SK-N-SH (cell line): ENCODE results near the gene CLCN3. TPM values are rescaled to one million over a fixed set of nuclear protein-coding genes. Genes with fewer than 3 reads are reported as not detected.

Experiments
- CTCF ChIA-PET: fragments of 300-600, 350-600 bp; formaldehyde crosslinking; extraction: SDS; loops from one replicate; lab custom pipeline; 2021; lab: Yijun Ruan, JAX
- POLR2A ChIA-PET: fragments of 350-600 bp; sonication (Branson Sonifier 250); formaldehyde crosslinking; extraction: SDS; loops from one replicate; lab custom pipeline; 2020; ENCODE audit warnings: antibody characterized with exemption, inconsistent platforms; lab: Yijun Ruan, JAX
- DNase-seq: peaks from one replicate; pipeline ENCODE4 v3.0.0; 2012
- H2AFZ ChIP-seq: fragments of 200-600 bp; sonication (generic); 2 replicates; pipeline ENCODE4 v1.8.1; 2016; ENCODE audit warnings: antibody characterized with exemption, mild to moderate bottlenecking, low read depth
- H3F3A ChIP-seq: fragments of 200-600 bp; sonication (generic); replicated peaks from 2 replicates; pipeline ENCODE3; 2016; ENCODE audit warnings: antibody characterized with exemption, mild to moderate bottlenecking; ENCODE audit not compliant: insufficient read depth
- H3K27ac ChIP-seq, 2 experiments: fragments of 200-500 bp in 1 of 2; fragments of 200-600 bp in 1 of 2; sonication (Bioruptor generic) in 1 of 2; sonication (generic), shearing (Covaris generic) in 1 of 2; 2 replicates each; pipeline versions ENCODE4 v1.5.1 to v1.6.1; 2014 to 2016; ENCODE audit warnings: low read depth in 2 of 2, inconsistent platforms in 1 of 2, low read length in 1 of 2, mild to moderate bottlenecking in 1 of 2, mixed read lengths in 1 of 2
- H3K27me3 ChIP-seq: fragments of 200-600 bp; sonication (generic), shearing (Covaris generic); 2 replicates; pipeline ENCODE4 v1.6.1; 2016; ENCODE audit warnings: mixed run types; ENCODE audit not compliant: insufficient read depth
- H3K36me3 ChIP-seq, 2 experiments: fragments of 200-500 bp in 1 of 2; fragments of 200-600 bp in 1 of 2; sonication (Bioruptor generic) in 1 of 2; sonication (generic) in 1 of 2; replicated peaks in 1 of 2; 2 replicates each; pipeline versions ENCODE3 to v1.5.1; 2014 to 2016; ENCODE audit warnings: low read length in 1 of 2, mild to moderate bottlenecking in 1 of 2; ENCODE audit not compliant: insufficient read depth in 2 of 2, control insufficient read depth in 1 of 2
- H3K4me1 ChIP-seq, 2 experiments: fragments of 200-500 bp in 1 of 2; fragments of 200-600 bp in 1 of 2; sonication (Bioruptor generic) in 1 of 2; sonication (generic), shearing (Covaris generic) in 1 of 2; 2 replicates each; pipeline versions ENCODE4 v1.5.1 to v1.6.1; 2014 to 2016; ENCODE audit warnings: low read depth in 1 of 2, low read length in 1 of 2, mixed run types in 1 of 2; ENCODE audit not compliant: insufficient read depth in 2 of 2, control insufficient read depth in 1 of 2
- H3K4me2 ChIP-seq: fragments of 200-600 bp; sonication (generic), shearing (Covaris generic); 2 replicates; pipeline ENCODE4 v1.6.1; 2017; ENCODE audit warnings: mixed run types
- H3K4me3 ChIP-seq, 2 experiments: fragments of 200-500 bp in 1 of 2; fragments of 200-600 bp in 1 of 2; sonication (Bioruptor generic) in 1 of 2; sonication (generic), shearing (Covaris generic) in 1 of 2; 2 replicates each; pipeline versions ENCODE4 v1.5.1 to v1.8.1; 2014 to 2016; ENCODE audit warnings: low read depth in 2 of 2, inconsistent platforms in 1 of 2, low read length in 1 of 2, mild to moderate bottlenecking in 1 of 2, mixed read lengths in 1 of 2, moderate library complexity in 1 of 2
- H3K79me2 ChIP-seq: fragments of 200-600 bp; sonication (generic); 2 replicates; pipeline ENCODE4 v1.8.1; 2017; ENCODE audit warnings: mild to moderate bottlenecking; ENCODE audit not compliant: insufficient read depth
- H3K9ac ChIP-seq: fragments of 200-600 bp; sonication (generic); 2 replicates; pipeline ENCODE4 v1.6.1; 2017; ENCODE audit warnings: mixed run types
- H3K9me2 ChIP-seq: fragments of 200-600 bp; sonication (generic); 2 replicates; pipeline ENCODE4 v1.6.1; 2017; ENCODE audit warnings: mixed run types
- H3K9me3 ChIP-seq: fragments of 200-600 bp; sonication (generic); 2 replicates; pipeline ENCODE4 v1.6.1; 2017; ENCODE audit warnings: mixed run types, mild to moderate bottlenecking, moderate library complexity
- H4K20me1 ChIP-seq: fragments of 200-600 bp; sonication (generic); 2 replicates; pipeline ENCODE4 v1.6.1; 2017; ENCODE audit warnings: mild to moderate bottlenecking, mixed run types; ENCODE audit not compliant: insufficient read depth
- FOSL2 ChIP-seq: IDR thresholded peaks from 2 replicates; pipeline ENCODE4 v1.4.0; 2012; ENCODE audit warnings: low read depth, mild to moderate bottlenecking, moderate library complexity, borderline replicate concordance
- MEF2A ChIP-seq: IDR thresholded peaks from 2 replicates; pipeline ENCODE4 v1.4.0; 2012; ENCODE audit warnings: low read depth, borderline replicate concordance
- MXI1 ChIP-seq: IDR thresholded peaks from 2 replicates; pipeline ENCODE4 v1.6.1; 2012; ENCODE audit warnings: mild to moderate bottlenecking, low read depth, low read length, improper control_type of control experiment
- NRF1 ChIP-seq: IDR thresholded peaks from 2 replicates; pipeline ENCODE4 v1.6.1; 2012; ENCODE audit warnings: low read depth, mild to moderate bottlenecking, low read length
- RAD21 ChIP-seq: IDR thresholded peaks from 2 replicates; pipeline ENCODE4 v1.6.1; 2012; ENCODE audit warnings: mild to moderate bottlenecking, low read length
- WGBS: methylation state at CpG from one replicate; pipeline ENCODE4 v1.1.6; 2017; ENCODE audit warnings: low lambda C conversion rate; 5-methylcytosine and 5-hydroxymethylcytosine counted together
- polyA plus RNA-seq, 3 experiments: library from polyadenylated mRNA; depleted of rRNA; stranded (reverse); fragments of >200 nt; gene quantifications; 2 replicates each; pipeline ENCODE4 v1.2.3, GENCODE V29; 2012
- TF ChIP-seq, protein P1 (sequence below): IDR thresholded peaks from 2 replicates; pipeline ENCODE4 v1.6.1; 2012; ENCODE audit warnings: mild to moderate bottlenecking, low read depth, low read length, moderate library complexity
- TF ChIP-seq, protein P2 (sequence below): IDR thresholded peaks from 2 replicates; pipeline ENCODE4 v1.4.0; 2012; ENCODE audit warnings: low read depth, borderline replicate concordance
- TF ChIP-seq, protein P3 (sequence below): fragments of 150-350 bp; IDR thresholded peaks from 2 replicates; pipeline ENCODE4 v1.6.1; 2017; ENCODE audit warnings: antibody characterized with exemption, low read length, low read depth, borderline replicate concordance

The CLCN3 gene
- polyA plus RNA-seq, 1 of the 3 experiments (the other 2 are of a cell fraction) = 11.8 TPM

DNA sequence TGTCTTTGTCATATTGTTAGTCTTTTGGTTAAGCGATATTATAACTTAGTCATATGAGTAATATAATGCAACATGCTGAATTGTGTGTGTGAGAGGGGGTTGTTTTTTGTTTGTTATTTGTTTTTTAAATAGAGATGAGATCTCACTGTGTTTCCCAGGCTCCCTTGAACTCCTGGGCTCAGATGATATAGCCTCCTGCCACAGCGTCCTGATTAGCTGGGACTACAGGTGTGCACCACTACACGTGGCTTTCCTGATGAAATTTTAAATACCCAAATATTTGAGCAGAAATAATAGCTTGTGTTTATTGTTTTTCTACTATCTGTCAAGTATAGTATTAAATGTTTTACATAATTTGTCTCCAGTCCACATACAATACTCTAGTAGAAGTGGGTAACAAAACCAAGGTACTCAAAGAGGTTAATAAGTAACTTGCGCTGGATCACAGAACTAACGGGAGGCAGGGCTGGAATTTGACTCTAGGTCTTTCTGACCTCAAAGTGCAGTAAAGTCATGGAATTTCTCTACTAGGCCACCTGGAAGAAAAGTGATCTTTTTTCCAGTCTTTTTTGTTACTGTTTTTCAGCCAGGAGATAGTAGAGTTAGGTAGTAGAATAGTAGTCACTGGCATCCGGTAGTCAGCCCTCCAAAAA is 47.8 kb downstream of the CLCN3 start:
- POLR2A ChIA-PET = no interaction called here
- no peaks in the 10 kb centered on the region; the same call in 1 of the 2 replicates for H4K20me1 ChIP-seq
- 97% methylated on average over 6 of the region's 6 CpGs for WGBS
- H3K4me3 ChIP-seq = no peak overlapping the region
- H3K4me2 ChIP-seq = no peak overlapping the region
- no peak overlapping the region for H3K9ac ChIP-seq
- no peak overlapping the region for H3K27ac ChIP-seq
- CTCF ChIA-PET = interaction anchor here (1.9 kb wide), 1 partner anchor 55 kb away, joined by 5 read pairs; the partner anchor contains the start of gene NEK1
- H3K4me1 ChIP-seq = peaks cover 15 to 20% of the 10 kb centered on the region in 2 experiments; a peak in 3 of 4 replicates
- no peaks in the 10 kb centered on the region for H3K27me3 ChIP-seq
- no peaks in the 10 kb centered on the region; the same call in 1 of the 2 replicates for H3K9me3 ChIP-seq
- peaks cover 44% of the 10 kb centered on the region for H3K79me2 ChIP-seq
- TF ChIP-seq, protein P1, sequence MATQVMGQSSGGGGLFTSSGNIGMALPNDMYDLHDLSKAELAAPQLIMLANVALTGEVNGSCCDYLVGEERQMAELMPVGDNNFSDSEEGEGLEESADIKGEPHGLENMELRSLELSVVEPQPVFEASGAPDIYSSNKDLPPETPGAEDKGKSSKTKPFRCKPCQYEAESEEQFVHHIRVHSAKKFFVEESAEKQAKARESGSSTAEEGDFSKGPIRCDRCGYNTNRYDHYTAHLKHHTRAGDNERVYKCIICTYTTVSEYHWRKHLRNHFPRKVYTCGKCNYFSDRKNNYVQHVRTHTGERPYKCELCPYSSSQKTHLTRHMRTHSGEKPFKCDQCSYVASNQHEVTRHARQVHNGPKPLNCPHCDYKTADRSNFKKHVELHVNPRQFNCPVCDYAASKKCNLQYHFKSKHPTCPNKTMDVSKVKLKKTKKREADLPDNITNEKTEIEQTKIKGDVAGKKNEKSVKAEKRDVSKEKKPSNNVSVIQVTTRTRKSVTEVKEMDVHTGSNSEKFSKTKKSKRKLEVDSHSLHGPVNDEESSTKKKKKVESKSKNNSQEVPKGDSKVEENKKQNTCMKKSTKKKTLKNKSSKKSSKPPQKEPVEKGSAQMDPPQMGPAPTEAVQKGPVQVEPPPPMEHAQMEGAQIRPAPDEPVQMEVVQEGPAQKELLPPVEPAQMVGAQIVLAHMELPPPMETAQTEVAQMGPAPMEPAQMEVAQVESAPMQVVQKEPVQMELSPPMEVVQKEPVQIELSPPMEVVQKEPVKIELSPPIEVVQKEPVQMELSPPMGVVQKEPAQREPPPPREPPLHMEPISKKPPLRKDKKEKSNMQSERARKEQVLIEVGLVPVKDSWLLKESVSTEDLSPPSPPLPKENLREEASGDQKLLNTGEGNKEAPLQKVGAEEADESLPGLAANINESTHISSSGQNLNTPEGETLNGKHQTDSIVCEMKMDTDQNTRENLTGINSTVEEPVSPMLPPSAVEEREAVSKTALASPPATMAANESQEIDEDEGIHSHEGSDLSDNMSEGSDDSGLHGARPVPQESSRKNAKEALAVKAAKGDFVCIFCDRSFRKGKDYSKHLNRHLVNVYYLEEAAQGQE = no peak
- no peak for TF ChIP-seq FOSL2
- TF ChIP-seq, protein P2, sequence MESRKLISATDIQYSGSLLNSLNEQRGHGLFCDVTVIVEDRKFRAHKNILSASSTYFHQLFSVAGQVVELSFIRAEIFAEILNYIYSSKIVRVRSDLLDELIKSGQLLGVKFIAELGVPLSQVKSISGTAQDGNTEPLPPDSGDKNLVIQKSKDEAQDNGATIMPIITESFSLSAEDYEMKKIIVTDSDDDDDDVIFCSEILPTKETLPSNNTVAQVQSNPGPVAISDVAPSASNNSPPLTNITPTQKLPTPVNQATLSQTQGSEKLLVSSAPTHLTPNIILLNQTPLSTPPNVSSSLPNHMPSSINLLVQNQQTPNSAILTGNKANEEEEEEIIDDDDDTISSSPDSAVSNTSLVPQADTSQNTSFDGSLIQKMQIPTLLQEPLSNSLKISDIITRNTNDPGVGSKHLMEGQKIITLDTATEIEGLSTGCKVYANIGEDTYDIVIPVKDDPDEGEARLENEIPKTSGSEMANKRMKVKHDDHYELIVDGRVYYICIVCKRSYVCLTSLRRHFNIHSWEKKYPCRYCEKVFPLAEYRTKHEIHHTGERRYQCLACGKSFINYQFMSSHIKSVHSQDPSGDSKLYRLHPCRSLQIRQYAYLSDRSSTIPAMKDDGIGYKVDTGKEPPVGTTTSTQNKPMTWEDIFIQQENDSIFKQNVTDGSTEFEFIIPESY = no peak
- TF ChIP-seq, all 33 proteins: peak for 0
- Histone ChIP-seq H3K36me3 (peaks cover 0 to 11% of the 10 kb centered on the region in 2 experiments), H2AFZ (no peak overlapping the region), H3K9me2 (no peaks in the 10 kb centered on the region), H3F3A (peaks cover 18% of the 10 kb centered on the region)
- no peak for DNase-seq

DNA sequence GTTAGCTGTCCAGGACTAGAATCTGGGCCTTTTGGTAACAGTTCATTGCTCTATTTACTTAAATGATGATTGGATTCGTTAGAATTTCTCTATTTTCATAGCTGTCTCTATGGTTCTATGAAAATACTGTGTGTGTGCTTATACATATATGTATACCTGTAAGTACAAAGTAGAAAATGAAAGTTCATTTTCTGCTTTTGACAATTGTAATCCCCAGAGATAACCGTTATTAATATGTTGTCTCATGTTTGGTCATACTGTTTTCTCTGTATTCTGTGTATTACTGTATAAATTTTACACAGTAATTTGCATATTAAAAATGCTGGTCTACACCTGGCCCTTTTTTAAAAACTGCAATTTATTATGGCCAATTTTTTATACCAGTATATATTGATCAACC is 55.4 kb downstream of the CLCN3 start:
- Histone ChIP-seq H3K9ac (no peak overlapping the region), H3K27ac (no peak overlapping the region), H3K9me2 (no peaks in the 10 kb centered on the region), H3K4me1 (0 out of 4 replicates have a peak, but pooled peaks cover 0 to 4% of the 10 kb centered on the region in 2 experiments), H3F3A (peaks cover 5% of the 10 kb centered on the region), H3K4me3 (no peak overlapping the region), H4K20me1 (no peaks in the 10 kb centered on the region), H3K79me2 (peaks cover 7% of the 10 kb centered on the region), H3K27me3 (no peaks in the 10 kb centered on the region), H3K36me3 (peaks cover 7 to 12% of the 10 kb centered on the region in 2 experiments), H3K4me2 (no peak overlapping the region), H2AFZ (no peak overlapping the region), H3K9me3 (no peaks in the 10 kb centered on the region)
- ChIA-PET CTCF (interaction anchor here (0.9 to 1.5 kb wide), 3 partner anchors 10 to 62 kb away, joined by 3 to 5 read pairs (median 3); no protein-coding TSS in a partner anchor), POLR2A (no interaction called here)
- DNase-seq = no peak
- TF ChIP-seq MEF2A (no peak), RAD21 (no peak), NRF1 (no peak), FOSL2 (no peak), MXI1 (no peak)
- TF ChIP-seq, protein P3, sequence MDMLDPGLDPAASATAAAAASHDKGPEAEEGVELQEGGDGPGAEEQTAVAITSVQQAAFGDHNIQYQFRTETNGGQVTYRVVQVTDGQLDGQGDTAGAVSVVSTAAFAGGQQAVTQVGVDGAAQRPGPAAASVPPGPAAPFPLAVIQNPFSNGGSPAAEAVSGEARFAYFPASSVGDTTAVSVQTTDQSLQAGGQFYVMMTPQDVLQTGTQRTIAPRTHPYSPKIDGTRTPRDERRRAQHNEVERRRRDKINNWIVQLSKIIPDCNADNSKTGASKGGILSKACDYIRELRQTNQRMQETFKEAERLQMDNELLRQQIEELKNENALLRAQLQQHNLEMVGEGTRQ = no peak
- 89% methylated on average over 2 of the region's 2 CpGs for WGBS
